Upper lobe of left lung (tissue), 6 donors: ENCODE measurements around the gene SH3BGRL2. TPM values are rescaled to one million over a fixed set of nuclear protein-coding genes. Genes with fewer than 3 reads are reported as not detected.
A peak's percentile ranks its signal among the peaks of the same experiment; 100 is the strongest.

Experiments used
- ATAC-seq, 2 donors: fragments of 200-7000 bp; cut with Tn5 transposase; one replicate each; pipeline ENCODE4 v1.9.1; 2022; ENCODE audit warnings: mild to moderate bottlenecking in 2 of 2, moderate library complexity in 2 of 2; ENCODE audit not compliant: low FRiP score in 2 of 2
- DNase-seq, 2 donors: peaks; one replicate each; pipeline ENCODE4 v3.0.0-alpha.2; 2019 to 2020
- H3K27ac ChIP-seq, 4 donors: fragments of 200-600 bp; sonication (generic); one replicate each; pipeline ENCODE4 v1.5.1; 2016 to 2019
- H3K27me3 ChIP-seq, 4 donors: fragments of 200-600 bp; sonication (generic); one replicate each; pipeline ENCODE4 v1.5.1; 2017 to 2019
- H3K36me3 ChIP-seq, 4 donors: fragments of 200-600 bp; sonication (generic); one replicate each; pipeline ENCODE4 v1.5.1; 2016 to 2019
- H3K4me1 ChIP-seq, 4 donors: fragments of 200-600 bp; sonication (generic); one replicate each; pipeline ENCODE4 v1.5.1; 2018 to 2019
- H3K4me3 ChIP-seq, 4 donors: fragments of 200-600 bp; sonication (generic); one replicate each; pipeline ENCODE4 v1.5.1; 2017 to 2019; ENCODE audit warnings: mild to moderate bottlenecking in 2 of 4, moderate library complexity in 1 of 4
- H3K9me3 ChIP-seq, 4 donors: fragments of 200-600 bp; sonication (generic); one replicate each; pipeline ENCODE4 v1.5.1; 2018 to 2019
- EP300 ChIP-seq, 4 donors: sonication (generic); formaldehyde crosslinking; IDR thresholded peaks; one replicate each; pipeline ENCODE4 v1.5.1; 2017; ENCODE audit warnings: antibody characterized with exemption in 4 of 4, control low read depth in 2 of 4
- POLR2A ChIP-seq, 4 donors: fragments of 450-650 bp; IDR thresholded peaks; one replicate each; pipeline ENCODE4 v1.5.1; 2016 to 2017; ENCODE audit warnings: antibody characterized with exemption in 4 of 4, mild to moderate bottlenecking in 2 of 4
- POLR2AphosphoS5 ChIP-seq, 2 donors: sonication (generic); formaldehyde crosslinking; IDR thresholded peaks; one replicate each; pipeline ENCODE4 v1.5.1; 2017; ENCODE audit warnings: antibody characterized with exemption in 2 of 2
- WGBS, 2 donors: methylation state at CpG; one replicate each; pipeline ENCODE4 v1.1.5; 2017 to 2018; 5-methylcytosine and 5-hydroxymethylcytosine counted together
- total RNA-seq, 6 donors: library from RNA; depleted of rRNA in 4 of 6; stranded (reverse); fragments of >200 nt in 4 of 6; gene quantifications; one replicate each; pipeline versions ENCODE4 v1.1.0 to v1.2.1, GENCODE V29; 2016 to 2021
- TF ChIP-seq, protein P1 (sequence below), 6 experiments: fragments of 450-650 bp in 4 of 6; fragments of 200-600 bp in 2 of 6; sonication (generic) in 2 of 6; IDR thresholded peaks; one replicate each; pipeline ENCODE4 v1.5.1; 2016 to 2019; ENCODE audit warnings: antibody characterized with exemption in 6 of 6
- donor health status: DM: no; HTN: no; CAD: no; lungs with moderate emphysema.
- donor health status: DM: no; HTN: yes; CAD: no; lungs with severe emphysema.

The SH3BGRL2 gene
- 10 to 100 TPM; 23.6 to 65.8 (median 25.4) TPM for total RNA-seq

DNA sequence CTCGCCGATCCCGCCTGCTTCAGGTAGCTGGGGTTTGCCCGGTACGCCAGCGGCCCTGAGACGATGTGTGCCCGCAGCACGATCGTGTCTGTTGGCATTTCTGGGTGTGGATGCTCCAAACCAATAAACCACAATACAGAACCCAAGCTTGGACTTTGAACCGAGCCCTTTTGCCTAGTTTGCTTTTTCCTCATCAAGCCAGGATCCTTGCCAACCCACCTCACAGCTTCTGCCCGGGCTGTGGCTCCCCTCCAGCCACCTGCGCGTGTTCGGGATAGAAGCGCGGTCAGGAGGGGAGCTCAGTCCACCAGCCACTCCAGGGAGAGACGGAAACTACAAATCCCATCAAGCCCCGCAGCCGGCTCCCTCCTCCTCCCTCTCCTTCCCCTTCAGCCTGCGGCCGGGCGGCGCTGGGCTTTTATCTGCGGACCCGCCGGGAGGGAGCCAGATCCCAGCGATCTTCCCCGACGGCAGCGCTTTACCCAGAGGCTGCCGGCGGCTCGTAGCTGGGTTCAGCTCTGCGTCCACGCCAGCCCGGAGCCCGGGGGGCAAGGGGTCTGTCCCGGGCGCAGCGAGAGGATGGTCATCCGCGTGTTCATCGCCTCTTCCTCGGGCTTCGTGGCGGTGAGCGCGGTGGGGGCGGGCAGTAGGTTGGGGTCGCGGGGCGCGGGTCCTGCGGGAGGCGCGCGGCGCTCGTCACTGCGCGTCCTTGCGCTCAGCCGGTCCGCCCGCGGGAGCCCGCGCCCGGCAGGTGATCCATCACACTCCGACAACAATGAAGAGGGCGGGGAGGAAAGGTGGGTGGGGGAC lies at the start of gene SH3BGRL2:
TSS of gene SH3BGRL2 (plus strand) at position 447 of the 810 bp plus-strand sequence. CDS start at position 580, 133 bp downstream.
- Histone ChIP-seq H3K9me3 (no peaks in the 10 kb centered on the region), H3K4me3 (peak within 1 kb of the TSS; percentile 58 to 90 (median 72)), H3K27ac (peak within 1 kb of the TSS; percentile 56 to 89 (median 86)), H3K27me3 (no peaks in the 10 kb centered on the region), H3K4me1 (peaks cover 3 to 26% (median 10%) of the 10 kb centered on the region in 4 donors), H3K36me3 (no peaks in the 10 kb centered on the region)
- DNase-seq, result peak; percentile 81 to 91
- TF ChIP-seq EP300 (IDR thresholded peaks at IDR 0.05), result no peak
- peak in 1 of 2 donors; percentile 63 for TF ChIP-seq POLR2AphosphoS5 (IDR thresholded peaks at IDR 0.05)
- peak in 3 of 4 donors; percentile 24 to 64 (median 31) for TF ChIP-seq POLR2A (IDR thresholded peaks at IDR 0.05)
- TF ChIP-seq, protein P1, sequence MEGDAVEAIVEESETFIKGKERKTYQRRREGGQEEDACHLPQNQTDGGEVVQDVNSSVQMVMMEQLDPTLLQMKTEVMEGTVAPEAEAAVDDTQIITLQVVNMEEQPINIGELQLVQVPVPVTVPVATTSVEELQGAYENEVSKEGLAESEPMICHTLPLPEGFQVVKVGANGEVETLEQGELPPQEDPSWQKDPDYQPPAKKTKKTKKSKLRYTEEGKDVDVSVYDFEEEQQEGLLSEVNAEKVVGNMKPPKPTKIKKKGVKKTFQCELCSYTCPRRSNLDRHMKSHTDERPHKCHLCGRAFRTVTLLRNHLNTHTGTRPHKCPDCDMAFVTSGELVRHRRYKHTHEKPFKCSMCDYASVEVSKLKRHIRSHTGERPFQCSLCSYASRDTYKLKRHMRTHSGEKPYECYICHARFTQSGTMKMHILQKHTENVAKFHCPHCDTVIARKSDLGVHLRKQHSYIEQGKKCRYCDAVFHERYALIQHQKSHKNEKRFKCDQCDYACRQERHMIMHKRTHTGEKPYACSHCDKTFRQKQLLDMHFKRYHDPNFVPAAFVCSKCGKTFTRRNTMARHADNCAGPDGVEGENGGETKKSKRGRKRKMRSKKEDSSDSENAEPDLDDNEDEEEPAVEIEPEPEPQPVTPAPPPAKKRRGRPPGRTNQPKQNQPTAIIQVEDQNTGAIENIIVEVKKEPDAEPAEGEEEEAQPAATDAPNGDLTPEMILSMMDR (IDR thresholded peaks at IDR 0.05), result no peak
- ATAC-seq, result peak; percentile 92 to 96
- 1 to 2% methylated on average over 21 to 51 of the region's 72 CpGs for WGBS, 2 donors

DNA sequence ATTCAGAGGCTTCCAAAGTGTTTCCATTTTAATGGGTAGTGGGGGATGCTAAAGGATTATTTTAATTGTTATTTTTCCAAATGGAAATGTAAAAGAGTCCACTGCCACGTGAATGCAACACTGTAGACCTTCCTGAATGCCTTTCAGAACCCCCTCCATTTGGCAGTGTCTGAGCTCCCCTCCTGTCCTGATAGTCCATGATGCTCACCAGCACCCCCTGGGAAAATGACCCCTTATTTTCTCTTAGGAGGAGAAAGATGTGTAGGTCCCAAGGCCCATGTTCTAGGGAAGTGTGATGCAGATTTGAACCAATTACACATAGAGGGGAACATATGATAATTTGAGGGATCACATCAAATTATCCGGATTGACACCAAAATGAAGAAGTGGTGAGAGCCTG lies 46.8 kb upstream of the SH3BGRL2 start:
- TF ChIP-seq POLR2AphosphoS5 (IDR thresholded peaks at IDR 0.05), result no peak
- no peak for TF ChIP-seq POLR2A (IDR thresholded peaks at IDR 0.05)
- no peak for TF ChIP-seq EP300 (IDR thresholded peaks at IDR 0.05)
- TF ChIP-seq, protein P1 (IDR thresholded peaks at IDR 0.05), result no peak
- Histone ChIP-seq H3K4me3 (no peak overlapping the region), H3K27me3 (no peaks in the 10 kb centered on the region), H3K4me1 (no peaks in the 10 kb centered on the region), H3K36me3 (no peaks in the 10 kb centered on the region), H3K9me3 (no peaks in the 10 kb centered on the region), H3K27ac (no peak overlapping the region)
- ATAC-seq, result no peak
- DNase-seq, result no peak
- 68 to 83% methylated on average over 2 of the region's 2 CpGs for WGBS, 2 donors

DNA sequence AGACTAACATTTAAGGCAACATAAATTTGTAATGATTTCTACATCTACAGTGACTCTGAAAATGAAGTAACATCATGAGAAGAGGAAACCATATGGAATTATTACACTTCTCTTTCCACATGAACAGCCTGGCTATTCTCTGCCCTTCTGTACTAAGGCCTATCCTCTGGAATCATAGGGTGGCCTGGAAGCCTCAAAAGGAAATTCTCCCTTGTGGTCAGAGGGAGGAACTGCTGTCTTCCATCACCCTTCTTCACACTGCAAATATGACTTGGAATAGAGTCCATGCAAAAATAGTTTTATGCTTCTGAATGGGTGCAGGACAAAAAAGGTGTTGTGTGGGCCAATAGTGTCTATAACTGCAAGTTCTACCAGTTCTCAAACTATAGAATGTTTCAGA lies 44.6 kb upstream of the SH3BGRL2 start:
- ATAC-seq (no peak), DNase-seq (no peak)
- H3K9me3 ChIP-seq, result no peaks in the 10 kb centered on the region
- no peaks in the 10 kb centered on the region for H3K27me3 ChIP-seq
- no peak overlapping the region for H3K4me3 ChIP-seq
- no peak overlapping the region for H3K27ac ChIP-seq
- H3K4me1 ChIP-seq, result no peaks in the 10 kb centered on the region
- H3K36me3 ChIP-seq, result no peaks in the 10 kb centered on the region
- TF ChIP-seq, protein P1 (IDR thresholded peaks at IDR 0.05), result peak in 3 of 6 experiments; percentile 17 to 25 (median 21)
- TF ChIP-seq POLR2A (IDR thresholded peaks at IDR 0.05), result no peak

DNA sequence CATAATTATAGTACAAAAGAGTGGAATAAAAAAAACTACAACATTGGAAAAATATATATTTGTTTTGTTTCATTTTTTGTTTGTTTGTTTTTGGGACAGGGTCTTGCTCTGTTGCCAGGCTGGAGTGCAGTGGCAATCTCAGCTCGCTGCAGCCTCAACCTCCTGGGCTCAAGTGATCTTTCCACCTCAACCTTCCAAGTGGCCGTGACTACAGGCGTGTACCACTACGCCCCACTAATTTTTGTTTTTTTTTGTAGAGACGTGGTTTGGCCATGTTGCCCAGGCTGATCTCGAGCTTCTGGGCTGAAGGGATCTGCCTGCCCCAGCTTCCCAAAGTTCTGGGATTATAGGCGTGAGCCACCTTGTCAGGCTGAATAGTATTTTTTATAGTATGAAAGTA lies 41.4 kb upstream of the SH3BGRL2 start:
- 80 to 89% methylated on average over 7 of the region's 7 CpGs for WGBS, 2 donors
- Histone ChIP-seq H3K27me3 (no peaks in the 10 kb centered on the region), H3K9me3 (no peaks in the 10 kb centered on the region), H3K27ac (no peak overlapping the region), H3K4me1 (no peaks in the 10 kb centered on the region), H3K4me3 (no peak overlapping the region), H3K36me3 (no peaks in the 10 kb centered on the region)
- ATAC-seq (no peak), DNase-seq (no peak)
- TF ChIP-seq, protein P1 (IDR thresholded peaks at IDR 0.05), result no peak
- no peak for TF ChIP-seq EP300 (IDR thresholded peaks at IDR 0.05)
- TF ChIP-seq POLR2A (IDR thresholded peaks at IDR 0.05), result no peak
- TF ChIP-seq POLR2AphosphoS5 (IDR thresholded peaks at IDR 0.05), result no peak

DNA sequence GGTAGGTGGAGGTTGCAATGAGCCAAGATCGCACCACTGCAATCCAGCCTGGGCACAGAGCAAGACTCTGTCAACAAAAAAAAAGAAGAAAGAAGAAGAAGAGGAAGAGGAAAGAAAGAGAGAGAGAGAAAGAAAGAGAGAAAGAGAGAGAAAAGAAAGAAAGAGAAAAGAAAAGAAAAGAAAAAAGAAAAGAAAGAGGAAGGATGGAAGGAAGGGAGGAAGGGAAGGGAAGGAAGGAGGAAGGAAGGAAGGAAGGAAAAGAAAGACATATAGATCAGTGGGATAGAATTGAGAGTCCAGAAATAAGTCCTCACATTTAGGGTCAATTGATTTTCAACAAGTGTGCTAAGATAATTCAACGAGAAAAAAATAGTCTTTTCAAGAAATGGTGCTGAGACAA lies 34.0 kb upstream of the SH3BGRL2 start:
- no peak for TF ChIP-seq POLR2A (IDR thresholded peaks at IDR 0.05)
- TF ChIP-seq POLR2AphosphoS5 (IDR thresholded peaks at IDR 0.05), result no peak
- TF ChIP-seq EP300 (IDR thresholded peaks at IDR 0.05), result no peak
- TF ChIP-seq, protein P1 (IDR thresholded peaks at IDR 0.05), result no peak
- H3K9me3 ChIP-seq, result no peaks in the 10 kb centered on the region
- ATAC-seq (no peak), DNase-seq (no peak)
- H3K27me3 ChIP-seq, result no peaks in the 10 kb centered on the region
- no peaks in the 10 kb centered on the region for H3K36me3 ChIP-seq
- H3K4me3 ChIP-seq, result no peak overlapping the region
- H3K4me1 ChIP-seq, result no peaks in the 10 kb centered on the region
- 95 to 98% methylated on average over 2 of the region's 2 CpGs for WGBS, 2 donors
- H3K27ac ChIP-seq, result no peak overlapping the region
